ENCODE measurements around the gene ING5. TPM values are rescaled to one million over a fixed set of nuclear protein-coding genes. Genes with fewer than 3 reads are reported as not detected.

Gene ING5
- total RNA-seq, 2 donors from 2014 or later = 36.9 to 41.6 TPM

- Mint-ChIP-seq H3K27ac (peak overlapping the region in 1 of 2 donors; percentile 87), H3K9me3 (no peaks in the 10 kb centered on the region), H3K36me3 (no peaks in the 10 kb centered on the region)
- DNase-seq (ENCODE audit: low spot score in 2 of 2) (no peak), ATAC-seq (no peak)
Measured at GRCh38 chr2:241772063-241772499, 70.2 kb downstream of the ING5 start.

GRCh38 chr2:241773511-241774418 is 71.9 kb downstream of the ING5 start:
- H3K9me3 Mint-ChIP-seq = no peaks in the 10 kb centered on the region
- no peak for ATAC-seq
- DNase-seq (ENCODE audit: low spot score in 2 of 2) = peak in 1 of 2 donors; percentile 51
- no peak overlapping the region for H3K27ac Mint-ChIP-seq
- no peaks in the 10 kb centered on the region for H3K36me3 Mint-ChIP-seq

GRCh38 chr2:241774419-241775222 is 72.8 kb downstream of the ING5 start:
- Mint-ChIP-seq H3K27ac (no peak overlapping the region), H3K36me3 (no peaks in the 10 kb centered on the region), H3K9me3 (no peaks in the 10 kb centered on the region)
- ATAC-seq (peak in 1 of 2 donors; percentile 16), DNase-seq (ENCODE audit: low spot score in 2 of 2) (peak in 1 of 2 donors; percentile 44)

- Mint-ChIP-seq H3K36me3 (no peaks in the 10 kb centered on the region), H3K27ac (no peak overlapping the region), H3K9me3 (no peaks in the 10 kb centered on the region)
- ATAC-seq = no peak
- no peak for DNase-seq (ENCODE audit: low spot score in 2 of 2)
Measured at GRCh38 chr2:241775223-241776177, 73.7 kb downstream of the ING5 start.

- Mint-ChIP-seq H3K9me3 (no peaks in the 10 kb centered on the region), H3K36me3 (peaks cover 0 to 7% of the 10 kb centered on the region in 2 donors), H3K27ac (no peak within 1 kb of the TSS)
- peak in 1 of 2 donors; percentile 47 for DNase-seq (ENCODE audit: low spot score in 2 of 2)
- ATAC-seq = no peak
Measured at GRCh38 chr2:241776336-241777169, 74.7 kb downstream of the ING5 start, which contains the start of gene GAL3ST2. Gene GAL3ST2 (plus strand): TSS chr2:241776822. CDS start chr2:241776956, 134 bp downstream.

- no peaks in the 10 kb centered on the region for H3K9me3 Mint-ChIP-seq
- no peak for DNase-seq (ENCODE audit: low spot score in 2 of 2)
- no peak for ATAC-seq
- H3K36me3 Mint-ChIP-seq = peaks cover 0 to 7% of the 10 kb centered on the region in 2 donors
- H3K27ac Mint-ChIP-seq = no peak overlapping the region
Measured at GRCh38 chr2:241777170-241777685, 75.4 kb downstream of the ING5 start.

- Mint-ChIP-seq H3K27ac (peak overlapping the region in 1 of 2 donors; percentile 73), H3K9me3 (no peaks in the 10 kb centered on the region), H3K36me3 (peaks cover 0 to 7% of the 10 kb centered on the region in 2 donors)
- ATAC-seq = no peak
- DNase-seq (ENCODE audit: low spot score in 2 of 2) = peak in 1 of 2 donors; percentile 47
Measured at GRCh38 chr2:241777686-241778627, 76.1 kb downstream of the ING5 start.

Other genes with a start within 250 kb of the ING5 start
- 10 to 100 TPM; 35.3 to 95.5 TPM for gene STK25, start 193.5 kb upstream of the ING5 start, total RNA-seq
- under 1 TPM in 1 of 2 donors, not detected in 1; 0.35 TPM for gene BOK, start 143.3 kb upstream of the ING5 start, total RNA-seq
- gene THAP4, start 64.9 kb upstream of the ING5 start, total RNA-seq = 10 to 100 TPM; 42.2 to 45.8 TPM
- gene ATG4B, start 64.3 kb upstream of the ING5 start, total RNA-seq = 100 to 1,000 TPM; 103 to 107 TPM
- gene DTYMK, start 15.2 kb upstream of the ING5 start, total RNA-seq = 10 to 100 TPM; 85.5 to 92.9 TPM
- gene D2HGDH, start 32.6 kb downstream of the ING5 start, total RNA-seq = 10 to 100 TPM; 22.1 to 38.2 TPM
- gene GAL3ST2, start 74.8 kb downstream of the ING5 start, total RNA-seq = 1 to 10 TPM in 1 of 2 donors, under 1 TPM in 1; 0.16 to 1.1 TPM
- gene NEU4, start 107.2 kb downstream of the ING5 start, total RNA-seq = 1 to 10 TPM; 1.1 to 1.2 TPM
- gene PDCD1, start 156.9 kb downstream of the ING5 start, total RNA-seq = 10 to 100 TPM; 22.5 to 25.4 TPM
- gene RTP5, start 167.7 kb downstream of the ING5 start, total RNA-seq = under 1 TPM in 1 of 2 donors, not detected in 1; 0.09 TPM

Measured in activated naive CD4-positive, alpha-beta T cell treated with anti-CD3 and anti-CD28 coated beads, Interleukin-2, amount 50 U/mL, for 72 hours (primary cell).